Psoas muscle (tissue), 8 donors: ENCODE data around the gene ENTR1. TPM values are rescaled to one million over a fixed set of nuclear protein-coding genes. Genes with fewer than 3 reads are reported as not detected.

Experiments used
- ATAC-seq, 4 donors: fragments of 200-7000 bp; cut with Tn5 transposase; one replicate each; pipeline ENCODE4 v1.9.1; 2020; ENCODE audit warnings: moderate library complexity in 3 of 4, mild to moderate bottlenecking in 2 of 4
- DNase-seq, 2 donors: peaks; one replicate each; pipeline ENCODE4 v3.0.0-alpha.2; 2020
- H3K27ac ChIP-seq: fragments of 200-600 bp; one replicate; pipeline ENCODE4 v1.8.0; 2022
- H3K27me3 ChIP-seq, 3 donors: fragments of 200-600 bp in 1 of 3; one replicate each; pipeline versions ENCODE4 v1.6.1 to v1.8.0; 2013 to 2022; ENCODE audit warnings: low read length in 2 of 3, mild to moderate bottlenecking in 2 of 3, moderate library complexity in 1 of 3; ENCODE audit not compliant: insufficient read depth in 3 of 3
- H3K36me3 ChIP-seq, 2 donors: fragments of 200-600 bp in 1 of 2; one replicate each; pipeline versions ENCODE4 v1.6.1 to v1.8.0; 2013 to 2022; ENCODE audit warnings: low read depth in 1 of 2, mild to moderate bottlenecking in 1 of 2, moderate library complexity in 1 of 2; ENCODE audit not compliant: insufficient read depth in 1 of 2
- H3K4me1 ChIP-seq: fragments of 200-600 bp; one replicate; pipeline ENCODE4 v1.8.0; 2022
- H3K4me3 ChIP-seq: fragments of 200-600 bp; one replicate; pipeline ENCODE4 v1.8.0; 2022; ENCODE audit warnings: mild to moderate bottlenecking
- H3K9me3 ChIP-seq: fragments of 200-600 bp; one replicate; pipeline ENCODE4 v1.8.0; 2022
- whole genome bisulfite sequencing, 3 donors: extraction: QIAGEN DNeasy Blood & Tissue Kit; methylation state at CpG; one replicate each; pipeline versions ENCODE4 v1.1.6 to v1.1.7; 2013; 5-methylcytosine and 5-hydroxymethylcytosine counted together
- intact Hi-C, 2 donors: fragments of 100-400 bp; cut with DNase I; formaldehyde crosslinking; loops; one replicate each; pipeline versions ENCODE4 v1.11.0 to v1.14.2; 2022
- polyA plus RNA-seq, 3 donors: library from polyadenylated mRNA; stranded (reverse); fragments of 200-250 nt; gene quantifications; one replicate each; pipeline ENCODE4 v1.2.3, GENCODE V29; 2013
- total RNA-seq, 4 donors: library from RNA; stranded (reverse); fragmentation: NEBNext Ultra II Directional in 2 of 4; extraction: Animal tissue kit (Norgen Biotek cat#: 25700) in 2 of 4; gene quantifications; one replicate each; pipeline versions ENCODE4 v1.2.1 to v1.2.4, GENCODE V29; 2021 to 2023
- TF ChIP-seq, protein P1 (sequence below): fragments of 200-600 bp; IDR thresholded peaks from one replicate; pipeline ENCODE4 v1.8.0; 2022; ENCODE audit warnings: antibody characterized with exemption
- donor health status: healthy with polysubstance abuse.
- donor health status: DM: no; HTN: no; CAD: no; lungs with moderate emphysema.
- donor health status: Bipolar disorder and iron deficiency.
- donor health status: healthy.
- donor health status: DM: yes; HTN: yes; CAD: no.
- donor health status: DM: no; HTN: no; CAD: no.
- donor health status: DM: no; HTN: no; CAD: no.
- donor health status: DM: yes; HTN: yes; CAD: no.

The ENTR1 gene
- total and polyA plus RNA-seq, 7 donors: 16.0 to 53.0 (median 34.2) TPM

DNA sequence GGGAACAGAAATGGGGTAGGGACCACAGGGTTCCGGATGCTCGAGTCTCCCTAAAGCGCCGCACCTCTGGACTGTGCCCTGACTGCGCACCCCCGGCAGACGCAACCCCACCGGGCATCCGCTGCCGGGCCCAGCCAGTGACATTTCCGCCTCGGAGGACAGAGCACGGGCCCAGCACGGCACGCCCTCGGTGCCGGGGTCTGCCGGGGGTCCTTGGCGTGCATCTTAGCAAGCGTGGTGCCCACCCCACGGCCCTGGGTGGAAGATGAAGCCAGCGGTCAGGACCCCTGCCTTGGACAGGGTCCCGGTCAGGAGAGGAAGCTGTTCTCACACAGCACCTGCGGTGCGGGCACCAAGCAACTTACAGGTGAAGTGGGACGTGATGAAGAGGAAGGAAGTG is 22.2 kb upstream of the ENTR1 start:
- intact Hi-C loops: no loop called here
- TF ChIP-seq, protein P1, sequence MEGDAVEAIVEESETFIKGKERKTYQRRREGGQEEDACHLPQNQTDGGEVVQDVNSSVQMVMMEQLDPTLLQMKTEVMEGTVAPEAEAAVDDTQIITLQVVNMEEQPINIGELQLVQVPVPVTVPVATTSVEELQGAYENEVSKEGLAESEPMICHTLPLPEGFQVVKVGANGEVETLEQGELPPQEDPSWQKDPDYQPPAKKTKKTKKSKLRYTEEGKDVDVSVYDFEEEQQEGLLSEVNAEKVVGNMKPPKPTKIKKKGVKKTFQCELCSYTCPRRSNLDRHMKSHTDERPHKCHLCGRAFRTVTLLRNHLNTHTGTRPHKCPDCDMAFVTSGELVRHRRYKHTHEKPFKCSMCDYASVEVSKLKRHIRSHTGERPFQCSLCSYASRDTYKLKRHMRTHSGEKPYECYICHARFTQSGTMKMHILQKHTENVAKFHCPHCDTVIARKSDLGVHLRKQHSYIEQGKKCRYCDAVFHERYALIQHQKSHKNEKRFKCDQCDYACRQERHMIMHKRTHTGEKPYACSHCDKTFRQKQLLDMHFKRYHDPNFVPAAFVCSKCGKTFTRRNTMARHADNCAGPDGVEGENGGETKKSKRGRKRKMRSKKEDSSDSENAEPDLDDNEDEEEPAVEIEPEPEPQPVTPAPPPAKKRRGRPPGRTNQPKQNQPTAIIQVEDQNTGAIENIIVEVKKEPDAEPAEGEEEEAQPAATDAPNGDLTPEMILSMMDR: no peak
- no peaks in the 10 kb centered on the region for H3K27me3 ChIP-seq
- H3K4me1 ChIP-seq: peaks cover 12% of the 10 kb centered on the region
- ATAC-seq: no peak
- H3K9me3 ChIP-seq: no peaks in the 10 kb centered on the region
- DNase-seq: no peak
- no peak overlapping the region for H3K4me3 ChIP-seq
- H3K36me3 ChIP-seq: peaks cover 0 to 57% of the 10 kb centered on the region in 2 donors
- 88 to 97% (median 93%) methylated on average over 26 of the region's 26 CpGs for WGBS, 3 donors
- H3K27ac ChIP-seq: no peak overlapping the region

DNA sequence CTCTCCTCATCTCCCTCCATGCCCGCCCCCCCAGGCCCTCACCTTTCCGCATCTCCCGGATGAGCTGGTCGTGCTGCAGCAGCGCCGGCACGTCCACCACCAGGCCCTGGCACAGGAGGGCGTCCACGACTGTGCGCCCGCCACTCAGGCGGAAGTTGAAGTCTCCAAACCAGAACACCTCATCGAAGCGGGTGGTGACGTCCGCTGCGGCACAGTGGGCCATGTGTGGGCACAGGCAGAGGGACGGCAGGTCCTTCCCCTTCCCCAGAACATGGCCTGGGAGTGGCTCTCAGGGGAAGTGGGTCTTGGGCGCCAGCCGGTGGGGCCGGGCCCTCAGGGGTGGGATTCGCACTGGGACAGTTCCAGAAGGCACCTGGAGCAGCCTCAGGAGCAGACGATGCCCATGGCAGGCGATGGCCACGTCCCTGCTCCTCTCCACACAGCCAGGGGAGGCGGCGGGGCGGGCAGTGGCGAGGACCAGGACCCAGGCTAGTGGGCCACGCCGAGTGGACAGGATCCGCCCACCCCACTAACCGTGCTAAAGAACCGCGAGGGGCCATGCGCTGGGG is 21.5 kb upstream of the ENTR1 start:
- Histone ChIP-seq H3K27me3 (no peaks in the 10 kb centered on the region), H3K27ac (no peak overlapping the region), H3K36me3 (peaks cover 0 to 62% of the 10 kb centered on the region in 2 donors), H3K4me1 (peaks cover 5% of the 10 kb centered on the region), H3K4me3 (no peak overlapping the region), H3K9me3 (no peaks in the 10 kb centered on the region)
- DNase-seq: no peak
- intact Hi-C loops: no loop called here
- 90 to 93% (median 93%) methylated on average over 35 to 36 of the region's 36 CpGs for WGBS, 3 donors
- TF ChIP-seq, protein P1: no peak
- no peak for ATAC-seq

DNA sequence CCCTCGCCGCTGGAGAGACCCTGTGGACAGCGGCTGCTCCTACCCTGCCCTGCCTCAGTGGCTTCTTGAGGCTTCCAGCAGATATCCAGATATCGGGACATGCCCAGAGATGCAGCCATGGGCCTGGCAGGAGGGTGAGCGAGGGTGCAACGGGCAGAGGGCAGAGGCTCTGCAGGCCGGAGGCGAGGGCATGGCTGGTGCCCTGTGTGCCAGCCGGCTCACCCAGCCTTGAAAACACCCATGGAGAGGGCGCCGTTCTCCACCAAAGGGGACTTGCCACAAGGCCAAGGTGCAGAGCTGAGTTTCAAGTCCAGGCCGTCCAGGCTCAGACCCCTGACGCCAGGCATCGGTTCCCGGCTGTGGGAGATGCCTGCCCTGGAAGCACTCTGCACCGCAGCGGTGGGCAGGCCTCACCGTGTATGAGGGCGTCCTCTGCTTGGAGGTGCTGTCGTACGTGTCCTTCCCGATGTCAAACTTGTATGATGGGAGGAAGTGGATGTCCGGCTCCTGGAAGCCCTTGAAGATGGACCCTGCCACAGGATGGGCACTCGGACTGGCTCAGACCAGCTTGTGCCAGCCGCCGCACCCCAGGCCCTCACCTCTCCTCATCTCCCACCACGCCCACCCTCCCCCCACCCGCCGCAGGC is 20.3 kb upstream of the ENTR1 start:
- TF ChIP-seq, protein P1: no peak
- no peak overlapping the region for H3K4me3 ChIP-seq
- no peaks in the 10 kb centered on the region for H3K4me1 ChIP-seq
- no peaks in the 10 kb centered on the region for H3K9me3 ChIP-seq
- H3K27ac ChIP-seq: no peak overlapping the region
- DNase-seq (no peak), ATAC-seq (no peak)
- intact Hi-C loops: no loop called here
- H3K36me3 ChIP-seq: peaks cover 0 to 62% of the 10 kb centered on the region in 2 donors
- 90 to 92% (median 91%) methylated on average over 25 to 29 of the region's 29 CpGs for WGBS, 3 donors
- H3K27me3 ChIP-seq: no peaks in the 10 kb centered on the region

DNA sequence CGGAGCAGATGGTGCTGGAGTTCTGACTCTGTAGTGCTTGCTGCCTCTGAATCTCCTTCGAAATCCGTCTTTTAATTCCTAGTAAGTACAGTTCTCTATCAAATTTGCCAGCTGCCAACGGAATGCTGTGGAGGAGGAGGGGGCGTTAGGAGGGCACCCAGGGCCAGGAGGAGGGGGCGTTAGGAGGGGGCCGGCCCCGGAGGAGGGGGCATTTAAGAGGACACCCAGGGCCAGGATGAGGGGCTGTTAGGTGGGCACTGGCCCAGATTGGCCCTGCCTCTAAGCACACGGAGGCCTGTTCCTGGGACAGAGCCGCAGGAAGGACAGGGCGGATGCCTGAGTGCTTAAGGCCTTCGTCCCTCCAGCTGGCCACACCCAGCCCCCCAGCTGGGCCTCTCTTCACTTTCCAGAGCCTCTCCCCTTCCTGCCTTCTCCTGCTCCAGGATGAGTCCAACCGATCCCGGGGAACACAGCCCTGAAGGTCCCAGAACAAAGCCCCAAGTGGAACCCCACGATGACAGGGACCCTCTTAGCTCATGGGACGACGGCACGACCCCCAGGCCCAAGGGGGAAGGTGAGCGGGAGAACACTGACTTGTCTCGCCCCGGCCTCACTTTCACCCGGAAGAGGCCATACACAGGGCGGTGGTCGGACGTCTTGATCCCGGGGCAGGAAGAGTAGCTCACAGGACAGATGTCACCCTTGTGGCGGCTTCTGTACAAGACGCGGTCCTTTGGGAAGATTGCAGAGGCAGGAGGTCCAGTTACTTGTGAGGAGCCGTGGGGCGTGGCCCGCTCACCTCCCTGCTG is 19.5 kb upstream of the ENTR1 start:
- Histone ChIP-seq H3K4me3 (no peak overlapping the region), H3K9me3 (no peaks in the 10 kb centered on the region), H3K4me1 (no peaks in the 10 kb centered on the region), H3K27me3 (no peaks in the 10 kb centered on the region), H3K27ac (no peak overlapping the region), H3K36me3 (peaks cover 0 to 68% of the 10 kb centered on the region in 2 donors)
- 70 to 78% (median 77%) methylated on average over 29 to 32 of the region's 32 CpGs for WGBS, 3 donors
- intact Hi-C loops: no loop called here
- TF ChIP-seq, protein P1: no peak
- ATAC-seq (peak in 2 of 4 donors; percentile 5 to 6), DNase-seq (no peak)
